H1 (cell line): ENCODE measurements around the gene MIER2. TPM values are rescaled to one million over a fixed set of nuclear protein-coding genes. Genes with fewer than 3 reads are reported as not detected.

Source experiments
- CTCF ChIA-PET: fragments of 300-600 bp; sonication (Branson Sonifier 250); formaldehyde crosslinking; loops from one replicate; lab custom pipeline; 2021; ENCODE audit not compliant: partially characterized antibody; lab: Charles Lee
- POLR2A ChIA-PET: fragments of 300-600 bp; sonication (Branson Sonifier 250); formaldehyde crosslinking; loops from one replicate; lab custom pipeline; 2021; ENCODE audit warnings: inconsistent platforms; ENCODE audit not compliant: partially characterized antibody; lab: Charles Lee
- DNase-seq, 2 experiments: peaks; one replicate each; pipeline versions ENCODE4 v3.0.0 to v3.0.0-alpha.2; 2010 to 2022; ENCODE audit warnings: low spot score in 2 of 2, low read depth in 1 of 2, mixed read lengths in 1 of 2
- FAIRE-seq: peaks from 2 replicates; lab custom pipeline; 2011; peaks lifted over from hg19 to GRCh38; lab: Jason Lieb, UNC
- H2AFZ ChIP-seq: 2 replicates; pipeline ENCODE4 v1.8.1; 2012; ENCODE audit warnings: low read length, inconsistent platforms
- H2AK5ac ChIP-seq: 2 replicates; pipeline ENCODE4 v1.6.1; 2013; ENCODE audit warnings: low read depth, low read length
- H2BK120ac ChIP-seq: replicated peaks from 2 replicates; pipeline ENCODE3; 2013; ENCODE audit warnings: low read depth, low read length, inconsistent platforms
- H2BK12ac ChIP-seq: 2 replicates; pipeline ENCODE4 v1.6.1; 2013; ENCODE audit warnings: low read depth, low read length
- H2BK15ac ChIP-seq: 2 replicates; pipeline ENCODE4 v1.6.1; 2013; ENCODE audit warnings: low read length
- H2BK20ac ChIP-seq: 2 replicates; pipeline ENCODE4 v1.6.1; 2013; ENCODE audit warnings: low read length
- H2BK5ac ChIP-seq: 2 replicates; pipeline ENCODE4 v1.6.1; 2013; ENCODE audit warnings: low read depth, low read length
- H3K14ac ChIP-seq: 2 replicates; pipeline ENCODE4 v1.6.1; 2013; ENCODE audit warnings: inconsistent platforms; ENCODE audit not compliant: insufficient read length
- H3K18ac ChIP-seq: 2 replicates; pipeline ENCODE4 v1.6.1; 2013; ENCODE audit warnings: low read length; ENCODE audit errors: extremely low read depth
- H3K23ac ChIP-seq: 2 replicates; pipeline ENCODE4 v1.6.1; 2013; ENCODE audit warnings: inconsistent platforms; ENCODE audit not compliant: insufficient read length
- H3K23me2 ChIP-seq: 2 replicates; pipeline ENCODE4 v1.6.1; 2013; ENCODE audit warnings: low read depth, low read length
- H3K27ac ChIP-seq: 2 replicates; pipeline ENCODE4 v1.6.1; 2011; ENCODE audit warnings: low read depth, low read length, inconsistent platforms
- H3K27me3 ChIP-seq, 4 experiments: replicated peaks in 1 of 4; 1 replicate in 1 of 4; 2 replicates in 3 of 4; pipeline versions ENCODE4 v1.6.1 to v1.8.1; 2011 to 2013; ENCODE audit warnings: low read length in 3 of 4, mild to moderate bottlenecking in 3 of 4, inconsistent platforms in 2 of 4, mixed read lengths in 2 of 4, moderate library complexity in 1 of 4; ENCODE audit not compliant: control insufficient read depth in 3 of 4, insufficient read depth in 3 of 4; ENCODE audit errors: extremely low read depth in 1 of 4
- H3K36me3 ChIP-seq, 4 experiments: 2 replicates each; pipeline versions ENCODE4 v1.6.1 to v1.8.1; 2011 to 2013; ENCODE audit warnings: mild to moderate bottlenecking in 4 of 4, low read length in 3 of 4, moderate library complexity in 2 of 4, control low read depth in 1 of 4, inconsistent platforms in 1 of 4; ENCODE audit not compliant: insufficient read depth in 4 of 4, control insufficient read depth in 2 of 4
- H3K4ac ChIP-seq: replicated peaks from 2 replicates; pipeline ENCODE3; 2013; ENCODE audit warnings: low read length, low read depth, mixed read lengths, inconsistent platforms; ENCODE audit not compliant: insufficient read length
- H3K4me1 ChIP-seq, 4 experiments: replicated peaks in 1 of 4; 1 replicate in 1 of 4; 2 replicates in 3 of 4; pipeline versions ENCODE4 v1.6.1 to v1.8.1; 2011 to 2013; ENCODE audit warnings: low read length in 3 of 4, inconsistent platforms in 2 of 4, mixed read lengths in 1 of 4; ENCODE audit not compliant: insufficient read depth in 4 of 4, control insufficient read depth in 3 of 4
- H3K4me2 ChIP-seq, 2 experiments: 2 replicates each; pipeline versions ENCODE4 v1.6.1 to v1.8.1; 2011 to 2013; ENCODE audit warnings: low read depth in 2 of 2, low read length in 2 of 2, control low read depth in 1 of 2, inconsistent platforms in 1 of 2, mild to moderate bottlenecking in 1 of 2; ENCODE audit not compliant: insufficient read depth in 1 of 2
- H3K4me3 ChIP-seq, 4 experiments: fragments of 200-600, 300-600 bp in 1 of 4; sonication (generic), shearing (Covaris generic), sonication (Bioruptor Twin) in 1 of 4; 2 replicates each; pipeline versions ENCODE4 v1.5.1 to v1.8.1; 2011 to 2016; ENCODE audit warnings: low read length in 4 of 4, low read depth in 3 of 4, control low read depth in 2 of 4, inconsistent platforms in 2 of 4, mild to moderate bottlenecking in 2 of 4, mixed read lengths in 1 of 4, moderate library complexity in 1 of 4; ENCODE audit not compliant: insufficient read depth in 2 of 4; ENCODE audit errors: extremely low read depth in 1 of 4
- H3K56ac ChIP-seq: replicated peaks from 2 replicates; pipeline ENCODE3; 2013; ENCODE audit warnings: low read depth, mild to moderate bottlenecking, mixed read lengths, low read length, inconsistent platforms; ENCODE audit not compliant: insufficient read length
- H3K79me1 ChIP-seq: 2 replicates; pipeline ENCODE4 v1.6.1; 2013; ENCODE audit warnings: low read depth, low read length, control low read depth
- H3K79me2 ChIP-seq, 2 experiments: 2 replicates each; pipeline versions ENCODE4 v1.6.1 to v1.8.1; 2012 to 2013; ENCODE audit warnings: low read length in 2 of 2, mild to moderate bottlenecking in 2 of 2, inconsistent platforms in 1 of 2; ENCODE audit not compliant: insufficient read depth in 2 of 2, control insufficient read depth in 1 of 2
- H3K9ac ChIP-seq, 4 experiments: replicated peaks in 1 of 4; 1 replicate in 1 of 4; 2 replicates in 3 of 4; pipeline versions ENCODE4 v1.6.1 to v1.8.1; 2011 to 2013; ENCODE audit warnings: low read depth in 3 of 4, low read length in 3 of 4, control low read depth in 2 of 4, mild to moderate bottlenecking in 2 of 4, moderate library complexity in 2 of 4, inconsistent platforms in 1 of 4; ENCODE audit errors: extremely low read depth in 1 of 4
- H3K9me3 ChIP-seq, 2 experiments: 2 replicates each; pipeline versions ENCODE4 v1.6.1 to v1.8.1; 2012 to 2013; ENCODE audit warnings: mild to moderate bottlenecking in 2 of 2, moderate library complexity in 2 of 2, control low read depth in 1 of 2, inconsistent platforms in 1 of 2, low read depth in 1 of 2, low read length in 1 of 2, mixed read lengths in 1 of 2; ENCODE audit not compliant: insufficient read depth in 2 of 2
- H4K20me1 ChIP-seq, 2 experiments: replicated peaks in 1 of 2; 2 replicates each; pipeline versions ENCODE3 to v1.8.1; 2011 to 2013; ENCODE audit warnings: inconsistent platforms in 2 of 2, low read length in 2 of 2, mild to moderate bottlenecking in 1 of 2; ENCODE audit not compliant: insufficient read depth in 2 of 2, control insufficient read depth in 1 of 2
- H4K5ac ChIP-seq: 2 replicates; pipeline ENCODE4 v1.6.1; 2013; ENCODE audit warnings: low read length, low read depth, mixed read lengths, inconsistent platforms; ENCODE audit not compliant: insufficient read length
- H4K8ac ChIP-seq: 2 replicates; pipeline ENCODE4 v1.8.0; 2013; ENCODE audit warnings: mild to moderate bottlenecking, moderate library complexity, low read length, inconsistent platforms; ENCODE audit not compliant: insufficient read depth; ENCODE audit errors: extremely low read depth
- H4K91ac ChIP-seq: replicated peaks from 2 replicates; pipeline ENCODE3; 2013; ENCODE audit warnings: low read length, mixed read lengths, inconsistent platforms; ENCODE audit not compliant: insufficient read length
- EGR1 ChIP-seq: IDR thresholded peaks from 2 replicates; pipeline ENCODE4 v1.6.1; 2011; ENCODE audit warnings: low read depth, low read length, borderline replicate concordance
- NRF1 ChIP-seq: IDR thresholded peaks from 2 replicates; pipeline ENCODE4 v1.6.1; 2011; ENCODE audit warnings: mild to moderate bottlenecking, low read depth, low read length, improper control_type of control experiment
- SIRT6 ChIP-seq: IDR thresholded peaks from one replicate; pipeline ENCODE4 v1.7.1; 2012; ENCODE audit warnings: low read length, inconsistent platforms
- TCF12 ChIP-seq: IDR thresholded peaks from 2 replicates; pipeline ENCODE4 v1.6.1; 2011; ENCODE audit warnings: low read depth, mild to moderate bottlenecking, low read length
- WGBS, 2 experiments: shearing (Covaris generic) in 1 of 2; methylation state at CpG; one replicate each; pipeline versions ENCODE4 v1.1.6 to v1.1.7; 2013 to 2015; ENCODE audit warnings: low lambda C conversion rate in 2 of 2, mixed read lengths in 2 of 2, inconsistent platforms in 1 of 2, low coverage in 1 of 2, missing lambda C conversion rate in 1 of 2; ENCODE audit not compliant: insufficient replicate concordance in 2 of 2, insufficient coverage in 1 of 2, insufficient read length in 1 of 2; ENCODE audit errors: extremely low coverage in 1 of 2, missing lambda C conversion rate in 1 of 2; 5-methylcytosine and 5-hydroxymethylcytosine counted together
- polyA plus RNA-seq, 7 experiments: library from polyadenylated mRNA; depleted of rRNA in 3 of 7; stranded (reverse) in 5 of 7; unstranded in 2 of 7; fragments of >200 nt in 5 of 7; fragments of 200-250 nt in 2 of 7; gene quantifications; 1 replicate in 5 of 7; 2 replicates in 1 of 7; 4 replicates in 1 of 7; pipeline versions ENCODE4 v1.2.1 to v1.2.3, GENCODE V29; 2011 to 2013; ENCODE audit warnings: missing spikeins in 2 of 7, mixed read lengths in 2 of 7
- total RNA-seq: library from RNA; stranded (reverse); fragmentation: NEBNext Ultra II Directional; extraction: Animal tissue kit (Norgen Biotek cat#: 25700); gene quantifications from 2 replicates; pipeline ENCODE4 v1.2.1, GENCODE V29; 2021
- TF ChIP-seq, protein P1 (sequence below): IDR thresholded peaks from 2 replicates; pipeline ENCODE4 v1.6.1; 2012; ENCODE audit warnings: low read length, inconsistent platforms

The MIER2 gene
- total and polyA plus RNA-seq, 2 of the 8 experiments (the other 6 are each of a cell fraction or from before 2014, with no cell fraction given): 30.3 to 48.3 TPM

- H3K4ac ChIP-seq: no peak overlapping the region
- no peak overlapping the region for H2BK12ac ChIP-seq
- H4K5ac ChIP-seq: no peak overlapping the region
- WGBS, 2 experiments: 92% methylated on average over 14 of the region's 14 CpGs; no CpG with 5 or more reads in 1 of the 2 experiments
- no peak overlapping the region for H3K23ac ChIP-seq
- FAIRE-seq (no peak), DNase-seq (no peak)
- H3K36me3 ChIP-seq: no peaks in the 10 kb centered on the region; a peak in 3 of 8 replicates
- H2AK5ac ChIP-seq: no peak overlapping the region
- H3K4me1 ChIP-seq: peaks cover 0 to 15% (median 9%) of the 10 kb centered on the region in 4 experiments; a peak in 6 of 7 replicates
- H3K9me3 ChIP-seq: no peaks in the 10 kb centered on the region
- POLR2A ChIA-PET: interaction anchor here (0.7 to 2.4 kb wide), 9 partner anchors 14 to 189 kb away, joined by 3 to 9 read pairs (median 3); no protein-coding TSS in a partner anchor
- no peak overlapping the region for H2BK120ac ChIP-seq
- no peak overlapping the region for H2BK20ac ChIP-seq
- CTCF ChIA-PET: interaction anchor here (0.8 to 2.8 kb wide), 4 partner anchors 48 to 173 kb away, joined by 3 to 7 read pairs (median 6); partner anchors contain the start of gene TPGS1
- H2AFZ ChIP-seq: no peak overlapping the region
- H3K9ac ChIP-seq: peak overlapping the region in 1 of 4 experiments; percentile 20; a peak in 2 of 7 replicates
- H3K4me3 ChIP-seq: peak overlapping the region in 3 of 4 experiments; percentile 52 to 67 (median 55); a peak in 5 of 8 replicates
- peak overlapping the region; percentile 67 to 83 for H3K4me2 ChIP-seq
- H4K91ac ChIP-seq: no peak overlapping the region
- peaks cover 20% of the 10 kb centered on the region for H3K79me1 ChIP-seq
- no peak overlapping the region for H3K18ac ChIP-seq
- no peak overlapping the region for H3K56ac ChIP-seq
- no peak overlapping the region for H2BK15ac ChIP-seq
- peak overlapping the region; percentile 32 for H2BK5ac ChIP-seq
- H3K79me2 ChIP-seq: peaks cover 50 to 63% of the 10 kb centered on the region in 2 experiments
- peaks cover 0 to 7% (median 4%) of the 10 kb centered on the region in 4 experiments; a peak in 3 of 7 replicates for H3K27me3 ChIP-seq
- H4K20me1 ChIP-seq: peaks cover 20 to 42% of the 10 kb centered on the region in 2 experiments
- no peak overlapping the region for H3K27ac ChIP-seq
- H3K14ac ChIP-seq: no peak overlapping the region
- H4K8ac ChIP-seq: no peak overlapping the region
- peaks cover 9% of the 10 kb centered on the region; the same call in 1 of the 2 replicates for H3K23me2 ChIP-seq
- no peak for TF ChIP-seq EGR1
- no peak for TF ChIP-seq SIRT6
- no peak for TF ChIP-seq TCF12
- TF ChIP-seq, protein P1, sequence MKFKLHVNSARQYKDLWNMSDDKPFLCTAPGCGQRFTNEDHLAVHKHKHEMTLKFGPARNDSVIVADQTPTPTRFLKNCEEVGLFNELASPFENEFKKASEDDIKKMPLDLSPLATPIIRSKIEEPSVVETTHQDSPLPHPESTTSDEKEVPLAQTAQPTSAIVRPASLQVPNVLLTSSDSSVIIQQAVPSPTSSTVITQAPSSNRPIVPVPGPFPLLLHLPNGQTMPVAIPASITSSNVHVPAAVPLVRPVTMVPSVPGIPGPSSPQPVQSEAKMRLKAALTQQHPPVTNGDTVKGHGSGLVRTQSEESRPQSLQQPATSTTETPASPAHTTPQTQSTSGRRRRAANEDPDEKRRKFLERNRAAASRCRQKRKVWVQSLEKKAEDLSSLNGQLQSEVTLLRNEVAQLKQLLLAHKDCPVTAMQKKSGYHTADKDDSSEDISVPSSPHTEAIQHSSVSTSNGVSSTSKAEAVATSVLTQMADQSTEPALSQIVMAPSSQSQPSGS: no peak
- no peak for TF ChIP-seq NRF1
These were observed 1.7 kb downstream of the MIER2 start for GRCh38 chr19:342801-343421.
